ENCODE results near the gene SPRYD4. TPM values are rescaled to one million over a fixed set of nuclear protein-coding genes. Genes with fewer than 3 reads are reported as not detected.

Gene SPRYD4
- 1.0 TPM for polyA plus RNA-seq (2013, experiment 1 of 2)
- 0.97 TPM for polyA plus RNA-seq (2013, experiment 2 of 2)

DNA sequence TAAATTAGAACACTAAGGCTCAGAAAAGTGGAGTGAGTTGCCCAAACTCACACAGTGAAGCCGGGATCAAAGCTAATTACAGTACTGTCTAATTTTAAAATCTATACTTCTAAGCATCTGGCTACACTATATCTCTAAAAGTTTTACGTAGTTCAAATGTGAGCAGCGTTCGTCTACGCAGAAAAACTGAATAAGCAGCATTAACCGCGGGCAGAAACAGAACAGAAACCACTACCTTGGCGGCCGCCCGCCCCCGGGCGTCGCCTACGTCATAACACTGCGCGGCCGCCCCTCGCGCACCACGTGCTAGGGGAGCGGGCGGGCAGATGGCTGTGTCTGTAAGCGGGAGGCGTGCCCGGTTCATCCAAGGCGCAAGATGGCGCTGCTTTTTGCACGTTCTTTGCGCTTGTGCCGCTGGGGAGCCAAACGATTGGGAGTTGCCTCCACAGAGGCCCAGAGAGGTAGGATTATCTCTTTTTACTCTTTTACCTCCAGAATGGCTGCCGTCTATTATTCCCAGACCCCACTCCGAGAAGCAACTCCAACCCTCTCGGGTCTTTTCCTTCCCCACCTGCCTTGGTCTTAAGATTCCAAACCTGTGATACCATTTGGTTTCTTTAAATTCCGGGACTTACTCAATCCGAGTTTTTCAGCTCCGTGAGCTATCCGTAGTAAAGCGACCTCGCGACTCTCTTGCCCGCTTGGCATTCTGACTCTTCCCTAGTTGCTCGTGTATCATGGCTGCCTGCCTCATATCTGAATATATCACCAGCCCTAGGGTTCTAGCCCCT lies at the start of gene SPRYD4:
TSS of gene SPRYD4 (plus strand) at position 363 of the 791 bp plus-strand sequence. CDS start at position 377, 14 bp downstream.
- no CpG with 5 or more reads among the region's 43 CpGs for WGBS, 2 donors (ENCODE audit: extremely low coverage in 2 of 2, insufficient read length in 2 of 2, insufficient replicate concordance in 1 of 2)
- H2AFZ ChIP-seq (ENCODE audit: low read length): peak within 1 kb of the TSS; percentile 88
- peak within 1 kb of the TSS; percentile 26 for H4K8ac ChIP-seq (ENCODE audit: low read depth, low read length)

DNA sequence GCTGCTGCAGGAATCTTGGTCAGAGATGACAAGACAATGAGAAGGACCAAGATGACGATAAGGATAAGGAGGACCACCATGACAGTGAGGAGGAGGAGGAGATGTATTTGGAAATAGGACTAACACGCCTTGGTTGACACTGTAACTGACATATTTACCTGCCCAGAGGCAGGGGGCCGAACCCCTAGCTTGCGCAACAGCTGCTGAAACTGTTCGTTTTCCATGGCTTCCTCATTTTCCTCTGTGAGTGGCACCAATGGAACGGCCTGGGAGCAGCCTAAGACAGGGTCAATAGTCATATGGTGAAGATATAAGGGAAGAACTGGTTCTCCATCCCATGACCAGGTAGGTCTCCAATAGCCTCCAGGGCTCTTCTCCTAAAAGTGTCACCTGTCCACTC lies 48.0 kb upstream of the SPRYD4 start:
- H2BK120ac ChIP-seq (ENCODE audit: low read depth, low read length): no peak overlapping the region
- H2BK5ac ChIP-seq (ENCODE audit: low read length): no peak overlapping the region
- H3K36me3 ChIP-seq (replicated peaks in 1 of 2; ENCODE audit: control insufficient read depth in 2 of 2, insufficient read depth in 2 of 2, low read length in 2 of 2): peaks cover 59 to 98% of the 10 kb centered on the region in 2 donors
- WGBS, 2 donors (ENCODE audit: extremely low coverage in 2 of 2, insufficient read length in 2 of 2, insufficient replicate concordance in 1 of 2): no CpG with 5 or more reads among the region's 6 CpGs
- no peak overlapping the region for H2AFZ ChIP-seq (ENCODE audit: low read length)
- H2BK15ac ChIP-seq (ENCODE audit: low read length): no peak overlapping the region
- H3K27ac ChIP-seq (replicated peaks; ENCODE audit: low read length): no peak overlapping the region
- no peak overlapping the region for H2AK5ac ChIP-seq (ENCODE audit: low read depth, low read length)
- H3K23ac ChIP-seq (ENCODE audit: low read depth, low read length, poor library complexity): no peak overlapping the region
- no peak overlapping the region for H4K8ac ChIP-seq (ENCODE audit: low read depth, low read length)
- H4K91ac ChIP-seq (ENCODE audit: low read depth, low read length, poor library complexity): no peak overlapping the region
- no peak overlapping the region for H3K9ac ChIP-seq (ENCODE audit: low read depth, low read length, poor library complexity)
- no peaks in the 10 kb centered on the region for H3K79me1 ChIP-seq (ENCODE audit: low read depth, low read length)
- H2BK12ac ChIP-seq (ENCODE audit: low read length): no peak overlapping the region
- no peaks in the 10 kb centered on the region for H3K9me3 ChIP-seq (replicated peaks in 1 of 2; ENCODE audit: control insufficient read depth in 2 of 2, insufficient read depth in 1 of 2, low read depth in 1 of 2, low read length in 2 of 2)
- H3K4me1 ChIP-seq (ENCODE audit: control insufficient read depth in 2 of 2, insufficient read depth in 1 of 2, low read depth in 1 of 2, low read length in 2 of 2): no peaks in the 10 kb centered on the region
- no peak overlapping the region for H3K14ac ChIP-seq (ENCODE audit: low read length)
- no peak for DNase-seq (ENCODE audit: low spot score)
- H3K4ac ChIP-seq (ENCODE audit: low read length): no peak overlapping the region
- no peak overlapping the region for H3K4me3 ChIP-seq (ENCODE audit: low read length in 2 of 2)
- H3K27me3 ChIP-seq (ENCODE audit: control insufficient read depth in 3 of 3, insufficient read depth in 3 of 3, low read depth in 1 of 3, low read length in 3 of 3): no peaks in the 10 kb centered on the region
- H3K4me2 ChIP-seq (ENCODE audit: insufficient read depth, low read length, poor library complexity, severe bottlenecking): no peak overlapping the region
- no peak overlapping the region for H3K18ac ChIP-seq (ENCODE audit: low read length)

More for the DNA sequence above, at the start of gene SPRYD4:
- Histone ChIP-seq H3K23ac (ENCODE audit: low read depth, low read length, poor library complexity) (peak within 1 kb of the TSS; percentile 22), H3K4me2 (ENCODE audit: insufficient read depth, low read length, poor library complexity, severe bottlenecking) (peak within 1 kb of the TSS; percentile 59), H2BK15ac (ENCODE audit: low read length) (no peak within 1 kb of the TSS), H3K79me1 (ENCODE audit: low read depth, low read length) (no peaks in the 10 kb centered on the region), H2BK5ac (ENCODE audit: low read length) (no peak within 1 kb of the TSS), H3K27me3 (ENCODE audit: control insufficient read depth in 3 of 3, insufficient read depth in 3 of 3, low read depth in 1 of 3, low read length in 3 of 3) (no peaks in the 10 kb centered on the region), H3K4me1 (ENCODE audit: control insufficient read depth in 2 of 2, insufficient read depth in 1 of 2, low read depth in 1 of 2, low read length in 2 of 2) (peaks cover 9 to 13% of the 10 kb centered on the region in 2 donors), H3K9ac (ENCODE audit: low read depth, low read length, poor library complexity) (peak within 1 kb of the TSS; percentile 45), H3K9me3 (replicated peaks in 1 of 2; ENCODE audit: control insufficient read depth in 2 of 2, insufficient read depth in 1 of 2, low read depth in 1 of 2, low read length in 2 of 2) (no peaks in the 10 kb centered on the region), H2BK12ac (ENCODE audit: low read length) (peak within 1 kb of the TSS; percentile 14), H3K27ac (replicated peaks; ENCODE audit: low read length) (no peak within 1 kb of the TSS), H3K36me3 (replicated peaks in 1 of 2; ENCODE audit: control insufficient read depth in 2 of 2, insufficient read depth in 2 of 2, low read length in 2 of 2) (peaks cover 6 to 40% of the 10 kb centered on the region in 2 donors), H3K4me3 (ENCODE audit: low read length in 2 of 2) (peak within 1 kb of the TSS; percentile 69 to 85), H3K4ac (ENCODE audit: low read length) (no peak within 1 kb of the TSS), H3K18ac (ENCODE audit: low read length) (peak within 1 kb of the TSS; percentile 13), H2BK120ac (ENCODE audit: low read depth, low read length) (no peak within 1 kb of the TSS), H2AK5ac (ENCODE audit: low read depth, low read length) (peak within 1 kb of the TSS; percentile 67), H3K14ac (ENCODE audit: low read length) (no peak within 1 kb of the TSS), H4K91ac (ENCODE audit: low read depth, low read length, poor library complexity) (no peak within 1 kb of the TSS)
- DNase-seq (ENCODE audit: low spot score): peak; percentile 84

DNA sequence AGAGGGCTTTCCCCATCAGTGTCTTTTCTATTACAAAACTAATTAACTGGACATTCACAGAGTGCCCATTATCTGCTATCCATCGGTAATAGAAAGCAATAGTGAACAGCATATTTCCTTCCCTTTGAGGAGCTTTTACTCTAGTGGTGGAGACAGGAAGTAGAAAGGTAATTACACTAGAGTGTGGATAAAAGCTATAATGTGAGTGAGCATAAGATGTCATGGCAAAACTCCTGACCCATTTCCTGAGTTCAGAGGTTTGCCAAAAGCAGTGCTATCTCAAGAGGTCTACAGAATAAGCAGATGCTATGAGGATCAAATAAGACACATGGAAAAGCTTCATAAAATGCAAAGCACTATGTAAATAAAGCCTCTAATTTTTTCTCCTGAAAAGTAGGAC lies 43.2 kb upstream of the SPRYD4 start:
- no peaks in the 10 kb centered on the region for H3K4me1 ChIP-seq (ENCODE audit: control insufficient read depth in 2 of 2, insufficient read depth in 1 of 2, low read depth in 1 of 2, low read length in 2 of 2)
- no peak overlapping the region for H2AK5ac ChIP-seq (ENCODE audit: low read depth, low read length)
- H4K91ac ChIP-seq (ENCODE audit: low read depth, low read length, poor library complexity): no peak overlapping the region
- H2BK15ac ChIP-seq (ENCODE audit: low read length): no peak overlapping the region
- no peak overlapping the region for H3K9ac ChIP-seq (ENCODE audit: low read depth, low read length, poor library complexity)
- H3K4ac ChIP-seq (ENCODE audit: low read length): no peak overlapping the region
- H3K14ac ChIP-seq (ENCODE audit: low read length): no peak overlapping the region
- no peak for DNase-seq (ENCODE audit: low spot score)
- no peak overlapping the region for H2BK12ac ChIP-seq (ENCODE audit: low read length)
- H3K4me2 ChIP-seq (ENCODE audit: insufficient read depth, low read length, poor library complexity, severe bottlenecking): no peak overlapping the region
- H2AFZ ChIP-seq (ENCODE audit: low read length): no peak overlapping the region
- no peaks in the 10 kb centered on the region for H3K27me3 ChIP-seq (ENCODE audit: control insufficient read depth in 3 of 3, insufficient read depth in 3 of 3, low read depth in 1 of 3, low read length in 3 of 3)
- H2BK5ac ChIP-seq (ENCODE audit: low read length): no peak overlapping the region
- no CpG with 5 or more reads among the region's 1 CpG for WGBS, 2 donors (ENCODE audit: extremely low coverage in 2 of 2, insufficient read length in 2 of 2, insufficient replicate concordance in 1 of 2)
- no peak overlapping the region for H2BK120ac ChIP-seq (ENCODE audit: low read depth, low read length)
- H3K36me3 ChIP-seq (replicated peaks in 1 of 2; ENCODE audit: control insufficient read depth in 2 of 2, insufficient read depth in 2 of 2, low read length in 2 of 2): peaks cover 63 to 95% of the 10 kb centered on the region in 2 donors
- H3K18ac ChIP-seq (ENCODE audit: low read length): no peak overlapping the region
- H3K4me3 ChIP-seq (ENCODE audit: low read length in 2 of 2): no peak overlapping the region
- H3K79me1 ChIP-seq (ENCODE audit: low read depth, low read length): no peaks in the 10 kb centered on the region
- H3K23ac ChIP-seq (ENCODE audit: low read depth, low read length, poor library complexity): no peak overlapping the region
- H3K27ac ChIP-seq (replicated peaks; ENCODE audit: low read length): no peak overlapping the region
- no peaks in the 10 kb centered on the region for H3K9me3 ChIP-seq (replicated peaks in 1 of 2; ENCODE audit: control insufficient read depth in 2 of 2, insufficient read depth in 1 of 2, low read depth in 1 of 2, low read length in 2 of 2)
- no peak overlapping the region for H4K8ac ChIP-seq (ENCODE audit: low read depth, low read length)

DNA sequence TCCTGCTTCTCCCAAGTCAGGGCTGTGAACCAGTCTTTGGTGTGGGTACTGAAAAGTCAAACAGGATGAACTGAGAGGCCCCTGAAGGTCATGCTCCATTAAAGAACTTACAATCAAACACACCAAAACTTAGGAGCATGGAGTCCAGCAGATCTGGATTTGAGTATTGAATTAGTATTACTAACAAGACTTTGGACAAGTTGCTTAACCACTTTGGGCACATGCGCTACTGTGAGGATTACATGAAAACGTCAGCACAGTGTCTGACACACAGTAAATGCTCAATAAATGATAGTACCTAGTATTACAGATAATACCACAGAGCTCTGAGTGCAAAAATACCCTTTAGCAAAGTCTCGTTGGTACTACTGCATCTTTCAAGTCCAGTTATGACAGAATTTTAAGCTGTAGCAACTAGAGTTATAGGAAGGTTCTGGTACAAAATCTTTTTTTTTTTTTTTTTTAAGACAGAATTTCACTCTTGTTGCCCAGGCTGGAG lies 42.4 kb upstream of the SPRYD4 start:
- Histone ChIP-seq H3K4me1 (ENCODE audit: control insufficient read depth in 2 of 2, insufficient read depth in 1 of 2, low read depth in 1 of 2, low read length in 2 of 2) (no peaks in the 10 kb centered on the region), H3K36me3 (replicated peaks in 1 of 2; ENCODE audit: control insufficient read depth in 2 of 2, insufficient read depth in 2 of 2, low read length in 2 of 2) (peaks cover 58 to 94% of the 10 kb centered on the region in 2 donors)
- WGBS, 2 donors (ENCODE audit: extremely low coverage in 2 of 2, insufficient read length in 2 of 2, insufficient replicate concordance in 1 of 2): no CpG with 5 or more reads among the region's 3 CpGs

More for the DNA sequence above, 42.4 kb upstream of the SPRYD4 start:
- no peak overlapping the region for H3K9ac ChIP-seq (ENCODE audit: low read depth, low read length, poor library complexity)
- H4K8ac ChIP-seq (ENCODE audit: low read depth, low read length): no peak overlapping the region
- no peaks in the 10 kb centered on the region for H3K79me1 ChIP-seq (ENCODE audit: low read depth, low read length)
- no peak for DNase-seq (ENCODE audit: low spot score)
- no peak overlapping the region for H2AFZ ChIP-seq (ENCODE audit: low read length)
- no peak overlapping the region for H3K4ac ChIP-seq (ENCODE audit: low read length)
- no peak overlapping the region for H3K14ac ChIP-seq (ENCODE audit: low read length)
- H2BK15ac ChIP-seq (ENCODE audit: low read length): no peak overlapping the region
- H3K9me3 ChIP-seq (replicated peaks in 1 of 2; ENCODE audit: control insufficient read depth in 2 of 2, insufficient read depth in 1 of 2, low read depth in 1 of 2, low read length in 2 of 2): no peaks in the 10 kb centered on the region
- no peak overlapping the region for H2BK120ac ChIP-seq (ENCODE audit: low read depth, low read length)
- no peak overlapping the region for H2BK12ac ChIP-seq (ENCODE audit: low read length)
- no peak overlapping the region for H3K4me2 ChIP-seq (ENCODE audit: insufficient read depth, low read length, poor library complexity, severe bottlenecking)
- H3K4me3 ChIP-seq (ENCODE audit: low read length in 2 of 2): no peak overlapping the region
- H3K27ac ChIP-seq (replicated peaks; ENCODE audit: low read length): no peak overlapping the region
- H2AK5ac ChIP-seq (ENCODE audit: low read depth, low read length): no peak overlapping the region
- H2BK5ac ChIP-seq (ENCODE audit: low read length): no peak overlapping the region
- H3K18ac ChIP-seq (ENCODE audit: low read length): no peak overlapping the region
- no peaks in the 10 kb centered on the region for H3K27me3 ChIP-seq (ENCODE audit: control insufficient read depth in 3 of 3, insufficient read depth in 3 of 3, low read depth in 1 of 3, low read length in 3 of 3)
- no peak overlapping the region for H3K23ac ChIP-seq (ENCODE audit: low read depth, low read length, poor library complexity)
- H4K91ac ChIP-seq (ENCODE audit: low read depth, low read length, poor library complexity): no peak overlapping the region
